GM21825 (cell line): ENCODE data around the gene ACSF3.

Source experiments
- ATAC-seq: cut with Tn5 transposase; IDR thresholded peaks from one replicate; pipeline ENCODE4 v1.9.1; 2021; ENCODE audit warnings: mild to moderate bottlenecking, moderate library complexity; ENCODE audit not compliant: unreplicated experiment

Gene ACSF3

DNA sequence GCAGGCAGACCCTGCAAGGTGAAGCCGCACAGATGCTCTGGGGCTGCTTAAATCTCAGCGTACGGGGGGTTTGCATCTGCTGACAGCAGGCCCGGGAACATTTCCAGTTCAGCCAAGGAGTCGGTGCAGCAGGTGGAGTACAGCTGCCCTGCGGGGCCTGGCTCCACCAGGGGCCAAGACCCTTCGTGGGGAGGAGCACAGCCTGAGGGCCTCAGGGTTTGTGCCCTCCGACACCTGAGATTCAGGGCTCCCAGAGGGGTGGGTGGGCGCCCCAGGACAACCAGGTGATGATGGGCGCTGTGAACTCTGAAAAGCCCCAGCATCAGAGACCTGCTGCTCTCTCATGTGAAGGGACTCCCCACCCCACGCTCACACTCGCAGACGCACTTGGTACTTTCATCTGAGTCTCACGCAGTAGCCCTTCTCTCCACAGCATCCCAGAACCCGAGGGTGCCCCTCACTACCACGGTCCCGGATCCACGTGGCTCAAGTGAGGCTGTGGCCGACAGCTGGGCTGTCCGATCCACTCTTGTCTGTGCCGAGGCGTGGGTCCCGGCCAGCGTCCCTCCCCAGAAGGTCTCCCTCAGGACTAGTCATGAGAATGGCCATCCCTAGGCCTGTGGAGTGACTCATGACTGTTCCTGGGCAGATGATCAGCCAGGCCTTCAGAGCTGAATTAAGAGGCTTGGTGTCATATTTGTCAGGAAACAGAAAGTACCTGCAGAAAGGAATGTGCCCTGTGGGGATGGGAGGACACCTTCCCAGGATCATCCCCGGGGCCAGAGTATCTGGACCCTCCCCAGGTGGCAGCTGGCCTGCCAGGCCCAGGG is 29.6 kb downstream of the ACSF3 start:
- ATAC-seq: no peak

DNA sequence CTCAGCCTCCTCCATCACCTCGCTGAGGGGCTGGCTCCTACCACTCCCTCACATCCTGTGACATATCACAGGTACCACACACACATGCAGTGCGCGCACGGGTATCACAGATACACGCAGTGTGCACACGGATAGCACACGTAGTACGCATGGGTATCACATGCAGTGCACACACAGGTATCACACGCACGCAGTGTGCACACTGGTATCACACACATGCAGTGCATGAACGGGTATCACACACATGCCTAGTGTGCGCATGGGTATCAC is 30.1 kb downstream of the ACSF3 start:
- ATAC-seq: no peak

DNA sequence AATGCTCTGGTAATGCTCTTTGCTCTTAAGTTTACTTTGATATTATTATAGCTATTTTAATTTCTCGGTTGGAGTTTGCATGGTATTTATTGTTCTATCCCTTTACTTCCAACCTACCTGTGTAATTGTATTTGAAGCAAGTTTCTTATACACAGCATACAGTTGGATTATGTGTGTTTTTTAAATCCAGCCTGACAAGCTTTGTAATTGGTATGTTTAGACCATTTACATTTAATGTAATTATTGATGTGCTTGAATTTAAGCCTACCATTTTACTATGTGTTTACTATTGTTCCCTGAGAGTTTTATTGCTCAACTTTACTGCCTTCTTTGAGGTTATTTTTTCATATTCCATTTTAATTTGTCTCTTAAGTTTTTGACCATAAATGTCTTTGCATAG is 35.7 kb downstream of the ACSF3 start:
- no peak for ATAC-seq

DNA sequence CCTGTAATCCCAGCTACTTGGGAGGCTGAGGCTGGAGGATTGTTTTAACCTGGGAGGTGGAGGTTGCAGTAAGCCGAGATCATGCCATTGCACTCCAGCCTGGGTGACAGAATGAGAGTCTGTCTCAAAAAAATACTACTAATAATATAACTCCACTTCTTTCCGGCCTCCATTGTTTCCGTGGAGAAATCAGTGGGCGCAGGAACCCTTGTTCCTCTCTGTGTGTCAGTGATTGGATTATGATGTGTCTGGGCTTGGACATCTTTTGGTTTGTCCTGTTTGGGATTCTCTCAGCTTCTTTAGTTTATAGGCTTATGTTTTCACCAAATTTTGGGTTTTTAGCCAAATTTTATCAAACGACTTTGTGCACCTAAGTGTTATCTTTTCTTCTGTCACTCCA is 36.8 kb downstream of the ACSF3 start:
- ATAC-seq: no peak

DNA sequence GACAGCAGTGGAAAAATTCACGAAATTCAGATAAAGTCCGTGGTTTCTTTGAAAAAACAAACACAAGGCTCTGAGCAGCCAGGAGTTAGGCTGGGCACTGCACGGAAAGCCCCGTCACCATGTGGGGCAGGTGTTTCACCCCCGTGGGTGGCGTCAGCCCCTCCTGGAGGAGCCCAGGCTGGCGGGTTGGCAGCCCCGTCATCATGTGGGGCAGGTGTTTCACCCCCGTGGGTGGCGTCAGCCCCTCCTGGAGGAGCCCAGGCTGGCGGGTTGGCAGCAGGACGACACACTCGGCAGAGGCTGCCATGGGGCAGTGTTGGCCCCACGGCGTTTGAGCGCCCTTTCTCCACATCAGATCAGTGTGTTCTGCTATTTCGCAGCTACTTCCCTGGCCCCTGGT is 38.1 kb downstream of the ACSF3 start:
- no peak for ATAC-seq

DNA sequence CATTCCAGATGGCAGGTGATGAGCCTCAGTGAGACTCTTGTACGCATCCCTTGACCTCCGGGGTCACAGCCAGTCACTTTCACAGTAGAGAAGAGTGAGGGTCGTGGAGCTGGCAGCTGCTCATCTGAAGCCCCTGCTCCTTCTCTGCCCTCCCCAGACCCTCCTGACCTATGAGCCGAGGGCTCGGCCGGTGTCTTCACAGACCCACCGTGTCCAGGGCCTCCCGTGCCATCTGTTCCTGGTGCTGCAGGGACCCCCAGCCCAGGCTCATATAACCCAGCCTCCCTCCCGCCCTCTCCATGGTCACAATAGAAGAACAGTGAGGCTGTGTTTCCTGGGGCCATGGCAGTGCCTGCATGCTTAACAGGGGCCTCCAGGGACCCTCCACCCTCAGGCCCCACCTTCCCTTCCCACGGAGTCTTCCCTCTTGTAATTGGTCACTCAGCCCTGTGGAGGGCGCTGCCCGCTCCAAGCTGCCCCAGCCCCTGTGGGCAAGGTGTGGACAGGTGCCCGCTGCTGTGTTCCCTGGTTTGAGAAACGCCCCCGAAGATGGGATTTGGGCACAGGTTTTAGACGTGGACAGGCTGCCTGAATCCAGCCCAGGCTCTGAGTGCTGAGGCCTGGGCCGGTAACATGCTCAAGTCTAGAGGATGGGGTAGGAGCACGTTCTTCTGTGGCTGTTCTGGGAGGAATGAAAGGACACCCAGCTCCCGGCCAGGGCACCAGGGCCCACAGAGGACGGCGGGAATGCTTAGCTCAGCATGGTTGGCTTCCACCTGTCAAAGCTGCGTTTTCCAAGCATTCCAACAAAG is 38.7 kb downstream of the ACSF3 start:
- ATAC-seq: no peak

DNA sequence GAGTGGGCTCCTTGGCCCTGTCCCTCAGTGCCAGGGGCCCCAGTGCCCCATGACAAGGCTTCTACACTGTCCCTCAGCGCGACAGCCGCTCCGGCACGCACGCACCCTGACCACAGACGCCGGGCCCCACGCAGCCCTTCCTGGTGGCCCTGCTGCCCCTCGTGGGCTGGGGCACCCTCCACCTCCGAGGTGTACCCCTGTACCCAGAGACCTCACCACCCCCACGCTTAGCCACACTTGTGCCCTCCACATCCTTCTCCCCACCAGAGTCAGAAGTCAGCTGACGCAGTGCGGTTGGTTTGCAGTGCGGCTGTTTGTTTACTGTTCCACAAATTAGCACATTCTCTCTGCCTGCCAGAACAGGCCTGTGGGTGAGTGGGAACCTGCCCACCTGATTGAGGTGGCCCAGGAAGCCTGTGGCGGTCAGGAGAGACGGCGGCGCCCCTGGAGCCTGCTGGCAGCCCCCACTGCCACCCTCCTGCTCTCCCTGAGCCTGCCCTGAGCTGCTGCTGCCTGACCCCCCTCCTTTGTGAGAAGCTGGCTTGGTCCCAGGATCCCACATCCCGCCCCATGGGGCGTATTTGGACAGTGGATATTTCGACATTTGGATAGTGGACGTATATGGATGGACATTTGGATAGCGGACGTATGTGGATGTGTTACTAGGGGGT is 39.9 kb downstream of the ACSF3 start:
- ATAC-seq: no peak

DNA sequence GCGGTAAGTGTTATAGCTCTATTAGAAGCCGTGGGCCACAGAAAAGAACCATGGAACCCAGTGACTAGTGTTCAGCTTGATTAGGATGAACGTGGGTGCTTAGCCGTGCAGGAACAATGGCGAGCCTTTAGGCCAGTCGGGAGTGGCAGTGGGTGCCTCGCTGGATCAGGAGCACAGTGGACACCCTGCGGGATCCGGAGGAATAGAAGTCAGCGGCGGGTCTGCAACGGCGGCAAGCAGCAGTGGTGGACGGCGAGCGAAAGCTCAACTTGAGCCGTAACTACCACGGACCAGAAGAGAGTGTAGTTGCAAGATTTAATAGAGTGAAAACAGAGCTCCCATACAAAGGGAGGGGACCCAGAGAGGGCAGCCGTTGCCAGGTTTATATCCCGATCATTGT is 40.6 kb downstream of the ACSF3 start:
- no peak for ATAC-seq

DNA sequence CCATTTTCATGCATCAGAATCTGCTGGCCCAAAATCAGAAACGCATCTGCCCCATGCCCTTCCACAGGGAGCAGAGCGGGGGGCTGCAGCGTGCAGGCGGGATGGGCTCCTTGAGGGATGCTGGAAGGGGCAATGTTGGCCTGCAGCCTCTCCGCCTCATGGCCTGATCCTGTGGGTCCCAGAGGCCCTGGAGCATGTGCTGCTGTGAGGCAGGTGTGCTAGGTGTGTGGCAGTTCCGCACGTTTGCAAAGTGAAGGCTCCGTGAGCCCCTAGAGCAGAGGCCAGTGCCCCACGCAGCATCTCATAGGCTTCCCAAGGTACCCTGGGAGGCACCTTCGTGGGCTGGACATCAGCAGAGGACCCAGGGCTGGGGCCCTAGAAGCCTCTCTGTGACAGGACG is 41.5 kb downstream of the ACSF3 start:
- no peak for ATAC-seq

DNA sequence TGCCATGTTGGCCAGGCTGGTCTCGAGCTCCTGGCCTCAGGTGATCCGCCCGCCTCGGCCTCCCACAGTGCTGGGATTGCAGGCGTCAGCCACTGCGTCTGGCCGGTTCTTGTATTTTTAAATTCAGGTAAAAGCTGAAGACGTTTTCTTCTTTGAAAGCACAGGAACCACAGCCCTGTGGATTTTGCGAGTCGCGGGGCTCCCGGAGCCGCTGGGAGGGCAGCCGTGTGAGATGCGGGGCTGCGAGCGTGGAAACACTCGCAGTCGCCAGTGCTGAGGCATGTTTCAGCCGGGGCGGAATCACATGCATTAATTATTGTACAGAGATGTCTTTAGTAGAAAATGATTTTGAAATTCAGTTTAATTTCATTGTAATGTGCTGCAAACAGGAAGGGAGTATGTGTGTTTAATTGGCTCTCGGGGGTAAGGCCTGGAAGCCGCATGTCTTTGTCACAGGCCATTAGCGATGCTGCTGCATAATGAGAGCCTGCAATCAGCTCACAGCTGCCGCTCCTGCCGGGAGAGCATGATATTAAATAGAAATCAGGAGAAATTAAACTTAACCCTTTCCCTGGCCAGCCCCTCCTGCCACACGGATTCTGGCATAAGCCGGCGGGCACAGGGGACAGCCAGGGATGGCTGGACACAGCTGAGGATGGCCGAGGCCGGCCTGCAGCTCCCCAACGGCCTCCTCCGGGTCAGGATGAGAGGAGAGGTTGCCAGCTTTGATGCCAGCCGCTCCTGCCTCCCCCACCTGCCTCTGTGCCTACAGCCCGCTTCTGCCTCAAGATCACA is 42.5 kb downstream of the ACSF3 start:
- ATAC-seq: no peak

DNA sequence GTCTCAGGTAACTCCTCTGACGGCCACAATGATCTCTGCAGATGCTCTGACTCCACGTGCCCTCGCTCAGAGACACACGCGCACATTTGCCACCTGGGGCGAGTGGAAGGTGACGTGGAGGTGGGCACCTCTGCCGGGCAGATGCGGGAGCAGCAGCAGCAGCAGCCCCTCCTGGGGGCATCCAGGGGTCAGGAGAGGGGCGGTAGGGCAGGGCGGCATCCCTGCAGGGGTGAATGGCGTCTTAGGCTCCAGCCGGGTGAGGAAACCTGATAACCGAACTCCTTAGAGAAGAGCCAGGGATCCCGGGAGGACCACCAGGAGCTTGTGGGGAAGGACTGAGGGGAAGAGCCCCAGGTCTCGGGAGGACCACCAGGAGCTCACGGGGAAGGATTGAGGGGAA is 43.3 kb downstream of the ACSF3 start:
- ATAC-seq: no peak

DNA sequence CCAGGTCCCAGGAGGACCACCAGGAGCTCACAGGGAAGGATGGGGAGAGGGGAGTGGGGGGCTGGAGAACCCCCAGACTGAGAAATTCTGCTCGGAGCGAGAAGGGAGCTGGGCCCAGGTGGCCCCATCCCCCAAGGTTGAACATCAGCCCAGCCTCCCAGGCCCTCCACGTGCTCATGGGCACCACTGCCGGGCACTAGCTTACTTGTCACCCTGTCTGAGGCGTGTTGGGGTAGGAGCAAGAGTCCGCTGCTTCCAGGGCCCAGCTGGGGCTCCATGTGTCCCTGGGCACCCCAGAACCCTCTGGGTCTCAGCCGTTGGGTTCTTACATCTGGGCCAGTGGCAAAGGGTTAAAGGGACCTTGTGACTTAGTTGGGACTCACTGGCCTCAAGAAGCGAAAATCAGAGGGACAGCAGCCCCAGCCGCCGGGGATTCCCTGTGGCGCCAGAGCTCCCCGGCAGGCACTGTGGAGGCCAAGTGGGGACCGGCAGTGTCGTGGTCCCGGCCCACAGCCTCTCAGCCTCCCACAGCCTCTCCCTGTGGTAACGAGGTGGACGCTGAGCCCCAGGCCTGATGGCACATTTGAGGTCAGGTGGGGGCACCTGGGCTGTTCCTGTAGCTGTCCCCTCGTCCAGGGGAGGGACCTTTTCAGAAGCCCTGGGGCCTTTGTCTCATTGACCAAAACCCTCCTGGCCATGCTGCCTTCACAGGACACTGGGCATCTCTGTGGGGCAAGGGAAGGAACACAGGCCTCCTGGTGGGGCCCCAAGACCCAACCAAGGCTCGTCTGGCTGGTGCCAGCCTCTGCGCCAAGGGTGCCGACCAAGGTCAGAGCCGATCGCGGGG is 44.2 kb downstream of the ACSF3 start:
- no peak for ATAC-seq

DNA sequence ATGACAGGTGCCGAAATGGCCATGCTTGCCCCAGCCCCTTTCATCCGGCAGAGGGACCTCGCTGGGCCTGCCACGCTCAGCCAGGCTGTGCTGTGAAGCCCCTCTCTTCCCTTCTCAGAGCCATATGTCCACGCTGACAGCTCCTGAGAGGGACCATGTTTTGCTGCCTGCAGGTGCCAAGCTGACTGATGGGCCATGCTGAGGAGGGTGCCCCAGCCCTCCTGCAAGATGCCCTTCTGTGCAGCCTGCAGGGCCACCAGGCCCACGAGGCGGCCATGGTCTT is 44.8 kb downstream of the ACSF3 start:
- ATAC-seq: no peak

DNA sequence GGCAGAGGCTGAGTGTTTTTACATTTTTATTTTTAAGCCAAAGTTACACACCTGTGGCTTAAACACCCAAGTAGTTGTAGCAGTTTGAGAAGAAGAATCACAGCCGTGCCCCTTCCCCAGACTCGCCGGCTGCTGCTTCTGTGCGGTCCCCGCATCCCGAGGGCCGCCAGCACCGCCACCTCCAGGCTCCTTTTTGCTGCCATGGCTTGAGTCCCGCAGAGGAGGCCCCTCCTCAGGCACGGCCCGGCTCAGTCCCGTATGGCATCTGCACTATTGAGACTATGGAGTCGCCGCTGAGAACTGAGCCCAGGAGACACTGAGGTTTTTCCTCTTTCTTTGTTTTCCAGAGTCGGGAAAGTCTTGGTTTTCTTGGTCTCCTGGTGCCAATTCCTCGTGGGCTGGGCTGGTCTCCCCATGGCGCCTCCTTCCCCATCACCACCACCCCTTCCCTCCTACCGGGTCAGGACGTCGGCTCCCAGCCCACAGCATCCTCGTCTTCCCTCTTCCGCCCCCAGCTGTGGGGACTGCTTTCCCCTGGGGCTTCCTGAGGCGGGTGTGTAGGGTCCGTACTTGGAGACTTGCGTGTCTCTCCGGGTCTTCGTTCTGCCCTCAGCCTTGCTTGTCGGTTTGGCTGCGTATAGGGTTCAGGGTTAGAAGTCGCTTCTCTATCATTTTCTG is 45.3 kb downstream of the ACSF3 start:
- no peak for ATAC-seq

DNA sequence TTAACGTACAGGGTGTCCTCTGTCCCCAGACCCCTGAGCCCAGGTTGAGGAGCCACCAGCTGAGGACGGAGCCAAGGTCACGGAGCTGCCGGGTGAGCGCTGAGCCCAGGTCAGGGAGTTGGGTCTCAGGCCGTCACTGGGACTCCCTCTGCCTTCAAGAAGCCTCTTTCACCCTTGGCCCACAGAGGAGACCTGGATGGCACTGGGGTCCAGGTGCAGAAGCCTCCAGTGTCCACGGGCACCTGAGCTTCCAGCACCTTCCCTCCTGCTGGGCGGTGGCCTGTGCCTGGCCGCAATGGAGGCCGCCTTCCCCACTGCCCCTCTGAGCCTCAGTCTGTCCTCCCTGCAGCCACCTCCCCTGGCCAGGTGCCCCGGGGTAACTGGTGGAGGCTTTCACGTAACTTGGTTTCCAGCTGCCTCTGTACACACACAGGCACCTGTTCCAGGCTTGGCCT is 46.3 kb downstream of the ACSF3 start:
- ATAC-seq: no peak

DNA sequence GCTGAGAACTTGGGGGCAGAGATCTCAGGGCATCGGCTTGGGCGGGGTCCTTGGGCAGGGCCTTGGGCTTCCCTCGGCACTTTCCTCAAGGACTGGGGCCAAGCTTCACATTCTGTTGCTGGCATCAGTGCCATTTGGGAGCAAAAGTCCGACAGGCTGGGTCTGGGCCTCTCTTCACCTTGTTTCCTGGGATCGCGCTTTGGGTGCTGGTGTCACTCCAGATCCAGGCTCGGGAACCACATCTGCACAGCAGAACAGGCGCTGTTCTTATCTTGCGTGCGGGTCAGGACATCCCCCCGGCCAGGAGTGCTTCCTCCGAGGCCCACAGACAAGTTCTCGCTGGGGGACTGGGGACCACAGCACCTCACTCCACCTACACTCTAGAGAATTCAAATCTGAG is 46.7 kb downstream of the ACSF3 start:
- ATAC-seq: no peak

DNA sequence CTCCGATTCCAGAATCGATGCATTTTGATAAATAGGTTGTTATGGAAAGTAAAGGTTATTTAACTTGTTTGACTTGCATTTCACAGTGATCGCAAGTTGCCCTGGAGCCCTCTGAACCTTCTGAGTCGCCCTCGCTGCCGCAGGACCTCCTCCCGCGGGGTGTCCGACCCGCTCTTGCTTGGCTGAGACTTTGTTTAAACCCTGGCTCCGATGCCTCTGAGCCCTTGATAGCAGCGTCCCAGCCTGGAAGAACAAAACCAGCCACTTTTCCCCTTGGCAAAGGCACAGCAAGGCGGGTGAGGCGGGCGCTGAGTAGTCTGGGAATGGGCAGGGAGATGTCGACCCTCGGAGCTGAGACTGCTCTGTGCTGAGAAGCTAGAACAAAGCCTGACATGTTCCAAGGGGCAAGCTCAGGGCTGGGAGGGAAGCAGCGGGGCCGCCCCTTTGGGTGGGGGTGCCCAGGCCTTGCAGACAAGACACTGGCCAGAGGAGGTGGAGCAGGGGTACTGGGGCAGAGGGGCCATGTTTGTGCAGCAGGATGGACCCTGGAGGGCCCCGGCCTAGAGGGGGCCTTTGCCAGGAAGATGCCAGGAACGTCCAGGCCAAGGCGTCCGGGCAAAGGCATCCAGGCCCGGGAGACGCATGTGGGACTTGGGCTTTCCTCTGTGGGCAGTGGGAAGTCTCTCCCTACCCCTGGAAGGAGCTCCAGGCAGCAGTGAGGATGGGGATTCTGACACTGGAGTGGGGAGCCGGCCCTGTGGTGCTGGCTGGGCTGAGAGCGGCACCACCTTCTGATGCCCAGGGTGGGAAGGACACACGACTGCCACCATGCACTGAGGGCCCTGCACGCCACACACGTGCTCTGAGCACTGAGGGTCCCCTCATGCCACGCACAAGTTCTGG is 47.6 kb downstream of the ACSF3 start:
- no peak for ATAC-seq

DNA sequence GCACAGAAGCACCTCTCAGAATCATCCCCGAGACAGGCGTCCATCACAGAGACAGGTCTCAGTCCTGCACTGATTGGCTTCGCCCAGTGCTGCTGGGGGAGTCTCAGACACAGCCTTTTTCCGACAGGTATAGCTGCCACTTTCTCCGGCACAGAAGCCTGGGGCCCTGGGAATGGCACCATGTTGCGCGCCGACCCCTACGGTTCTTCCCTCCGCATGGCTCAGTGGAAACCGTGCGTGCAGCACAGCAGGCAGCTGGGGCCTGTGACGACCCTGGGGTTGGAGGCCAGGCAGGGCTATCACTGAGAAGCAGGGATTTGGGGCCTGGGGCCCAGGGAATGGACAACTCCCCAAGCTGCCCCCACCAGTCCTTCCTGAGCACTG is 48.2 kb downstream of the ACSF3 start:
- no peak for ATAC-seq
